ENCODE results near the gene FBXO39.

DNA sequence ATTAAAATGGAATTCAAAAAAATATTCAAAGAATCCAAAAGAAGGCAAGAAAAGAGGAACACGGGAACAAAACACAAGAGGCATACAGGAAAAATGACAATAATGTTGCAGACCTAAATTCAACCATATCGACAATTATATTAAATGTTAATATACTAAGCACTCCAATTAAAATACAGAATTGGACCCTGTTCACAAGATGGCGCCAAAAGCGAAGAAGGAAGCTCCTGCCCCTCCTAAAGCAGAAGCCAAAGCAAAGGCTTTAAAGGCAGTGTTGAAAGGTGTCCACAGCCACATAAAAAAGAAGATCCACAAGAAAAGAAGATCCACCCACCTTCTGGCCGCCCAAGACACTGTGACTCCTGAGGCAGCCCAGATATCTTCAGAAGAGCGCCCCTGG is 26.5 kb upstream of the FBXO39 start:
- no peak for TF ChIP-seq MZF1 (tag by site-specific recombination; IDR thresholded peaks at IDR 0.05; ENCODE audit: borderline replicate concordance)
- no peak for TF ChIP-seq ZNF747 (tag by site-specific recombination; IDR thresholded peaks at IDR 0.05)
- TF ChIP-seq SP2 (tag by site-specific recombination; IDR thresholded peaks at IDR 0.05): no peak
- TF ChIP-seq ZNF16 (tag by site-specific recombination; IDR thresholded peaks at IDR 0.05; ENCODE audit: low read depth): no peak
- TF ChIP-seq PRDM1 (tag by site-specific recombination; IDR thresholded peaks at IDR 0.05): no peak
- TF ChIP-seq, protein P1, sequence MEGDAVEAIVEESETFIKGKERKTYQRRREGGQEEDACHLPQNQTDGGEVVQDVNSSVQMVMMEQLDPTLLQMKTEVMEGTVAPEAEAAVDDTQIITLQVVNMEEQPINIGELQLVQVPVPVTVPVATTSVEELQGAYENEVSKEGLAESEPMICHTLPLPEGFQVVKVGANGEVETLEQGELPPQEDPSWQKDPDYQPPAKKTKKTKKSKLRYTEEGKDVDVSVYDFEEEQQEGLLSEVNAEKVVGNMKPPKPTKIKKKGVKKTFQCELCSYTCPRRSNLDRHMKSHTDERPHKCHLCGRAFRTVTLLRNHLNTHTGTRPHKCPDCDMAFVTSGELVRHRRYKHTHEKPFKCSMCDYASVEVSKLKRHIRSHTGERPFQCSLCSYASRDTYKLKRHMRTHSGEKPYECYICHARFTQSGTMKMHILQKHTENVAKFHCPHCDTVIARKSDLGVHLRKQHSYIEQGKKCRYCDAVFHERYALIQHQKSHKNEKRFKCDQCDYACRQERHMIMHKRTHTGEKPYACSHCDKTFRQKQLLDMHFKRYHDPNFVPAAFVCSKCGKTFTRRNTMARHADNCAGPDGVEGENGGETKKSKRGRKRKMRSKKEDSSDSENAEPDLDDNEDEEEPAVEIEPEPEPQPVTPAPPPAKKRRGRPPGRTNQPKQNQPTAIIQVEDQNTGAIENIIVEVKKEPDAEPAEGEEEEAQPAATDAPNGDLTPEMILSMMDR (tag by site-specific recombination; IDR thresholded peaks at IDR 0.05): no peak; the same call in 1 of the 2 replicates
- TF ChIP-seq ZNF266 (tag by site-specific recombination; IDR thresholded peaks at IDR 0.05; ENCODE audit: low read depth): no peak
- TF ChIP-seq, protein P2, sequence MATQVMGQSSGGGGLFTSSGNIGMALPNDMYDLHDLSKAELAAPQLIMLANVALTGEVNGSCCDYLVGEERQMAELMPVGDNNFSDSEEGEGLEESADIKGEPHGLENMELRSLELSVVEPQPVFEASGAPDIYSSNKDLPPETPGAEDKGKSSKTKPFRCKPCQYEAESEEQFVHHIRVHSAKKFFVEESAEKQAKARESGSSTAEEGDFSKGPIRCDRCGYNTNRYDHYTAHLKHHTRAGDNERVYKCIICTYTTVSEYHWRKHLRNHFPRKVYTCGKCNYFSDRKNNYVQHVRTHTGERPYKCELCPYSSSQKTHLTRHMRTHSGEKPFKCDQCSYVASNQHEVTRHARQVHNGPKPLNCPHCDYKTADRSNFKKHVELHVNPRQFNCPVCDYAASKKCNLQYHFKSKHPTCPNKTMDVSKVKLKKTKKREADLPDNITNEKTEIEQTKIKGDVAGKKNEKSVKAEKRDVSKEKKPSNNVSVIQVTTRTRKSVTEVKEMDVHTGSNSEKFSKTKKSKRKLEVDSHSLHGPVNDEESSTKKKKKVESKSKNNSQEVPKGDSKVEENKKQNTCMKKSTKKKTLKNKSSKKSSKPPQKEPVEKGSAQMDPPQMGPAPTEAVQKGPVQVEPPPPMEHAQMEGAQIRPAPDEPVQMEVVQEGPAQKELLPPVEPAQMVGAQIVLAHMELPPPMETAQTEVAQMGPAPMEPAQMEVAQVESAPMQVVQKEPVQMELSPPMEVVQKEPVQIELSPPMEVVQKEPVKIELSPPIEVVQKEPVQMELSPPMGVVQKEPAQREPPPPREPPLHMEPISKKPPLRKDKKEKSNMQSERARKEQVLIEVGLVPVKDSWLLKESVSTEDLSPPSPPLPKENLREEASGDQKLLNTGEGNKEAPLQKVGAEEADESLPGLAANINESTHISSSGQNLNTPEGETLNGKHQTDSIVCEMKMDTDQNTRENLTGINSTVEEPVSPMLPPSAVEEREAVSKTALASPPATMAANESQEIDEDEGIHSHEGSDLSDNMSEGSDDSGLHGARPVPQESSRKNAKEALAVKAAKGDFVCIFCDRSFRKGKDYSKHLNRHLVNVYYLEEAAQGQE (tag by site-specific recombination; IDR thresholded peaks at IDR 0.05): no peak
- no peak for TF ChIP-seq OVOL3 (tag by site-specific recombination; IDR thresholded peaks at IDR 0.05)
- TF ChIP-seq ZNF530 (tag by site-specific recombination; IDR thresholded peaks at IDR 0.05; ENCODE audit: low read depth): no peak
